GM23338 (cell line): Measurements from ENCODE around the gene DCLK1. TPM values are rescaled to one million over a fixed set of nuclear protein-coding genes. Genes with fewer than 3 reads are reported as not detected.

Experiments used
- ATAC-seq: fragments of 200-7000 bp; cut with Tn5 transposase; 3 replicates; pipeline ENCODE4 v1.9.1; 2020
- DNase-seq: peaks from one replicate; pipeline ENCODE4 v3.0.0-alpha.2; 2015; ENCODE audit warnings: low spot score
- H2AFZ ChIP-seq: fragments of 200-600 bp; sonication (generic); 2 replicates; pipeline ENCODE4 v1.8.0; 2016; ENCODE audit warnings: antibody characterized with exemption, mild to moderate bottlenecking, moderate library complexity
- H3F3A ChIP-seq: fragments of 200-600 bp; sonication (generic); replicated peaks from 2 replicates; pipeline ENCODE4 v1.8.0; 2017; ENCODE audit warnings: antibody characterized with exemption, mixed run types, low read depth
- H3K27ac ChIP-seq: fragments of 200-600 bp; sonication (generic); 2 replicates; pipeline ENCODE4 v1.6.1; 2016; ENCODE audit warnings: low read depth
- H3K27me3 ChIP-seq: fragments of 200-600 bp; sonication (generic); 2 replicates; pipeline ENCODE4 v1.8.0; 2016; ENCODE audit warnings: mild to moderate bottlenecking, mixed run types, moderate library complexity; ENCODE audit not compliant: insufficient read depth
- H3K36me3 ChIP-seq: fragments of 200-600 bp; sonication (generic); 2 replicates; pipeline ENCODE4 v1.8.0; 2016; ENCODE audit warnings: mild to moderate bottlenecking; ENCODE audit not compliant: insufficient read depth
- H3K4me1 ChIP-seq: fragments of 200-600 bp; sonication (generic); 2 replicates; pipeline ENCODE4 v1.8.0; 2016; ENCODE audit warnings: mild to moderate bottlenecking, moderate library complexity; ENCODE audit not compliant: insufficient read depth
- H3K4me2 ChIP-seq: fragments of 200-600 bp; sonication (generic); 2 replicates; pipeline ENCODE4 v1.7.1; 2017; ENCODE audit warnings: mixed run types
- H3K4me3 ChIP-seq: fragments of 200-600 bp; sonication (generic); 2 replicates; pipeline ENCODE4 v1.6.1; 2016; ENCODE audit warnings: mixed run types
- H3K79me2 ChIP-seq: fragments of 200-600 bp; sonication (generic); replicated peaks from 2 replicates; pipeline ENCODE4 v1.8.0; 2017; ENCODE audit warnings: mild to moderate bottlenecking; ENCODE audit not compliant: insufficient read depth
- H3K9me2 ChIP-seq: fragments of 200-600 bp; sonication (generic); 2 replicates; pipeline ENCODE4 v1.8.0; 2017; ENCODE audit not compliant: insufficient read depth
- H4K20me1 ChIP-seq: fragments of 200-600 bp; sonication (generic); replicated peaks from 2 replicates; pipeline ENCODE4 v1.8.0; 2017; ENCODE audit warnings: mild to moderate bottlenecking; ENCODE audit not compliant: insufficient read depth
- H3K27ac Mint-ChIP-seq: 2 replicates; pipeline ENCODE4 v1.8.0; 2020; ENCODE audit warnings: inconsistent platforms, mild to moderate bottlenecking, moderate library complexity, mixed read lengths
- H3K27me3 Mint-ChIP-seq: 3 replicates; pipeline ENCODE4 v1.8.0; 2022; ENCODE audit warnings: low read depth, mild to moderate bottlenecking, moderate library complexity, mixed read lengths, inconsistent platforms; ENCODE audit not compliant: insufficient read depth, poor library complexity
- H3K36me3 Mint-ChIP-seq: 3 replicates; pipeline ENCODE4 v1.8.0; 2021; ENCODE audit warnings: low read depth, mild to moderate bottlenecking, inconsistent platforms, moderate library complexity, mixed read lengths
- H3K4me1 Mint-ChIP-seq: 3 replicates; pipeline ENCODE4 v1.8.0; 2020; ENCODE audit warnings: mild to moderate bottlenecking, inconsistent platforms, mixed read lengths
- H3K4me3 Mint-ChIP-seq: 3 replicates; pipeline ENCODE4 v1.8.0; 2021; ENCODE audit warnings: moderate library complexity, mild to moderate bottlenecking, inconsistent platforms, mixed read lengths
- H3K9me3 Mint-ChIP-seq: 3 replicates; pipeline ENCODE4 v1.8.0; 2020; ENCODE audit warnings: moderate library complexity, mild to moderate bottlenecking, inconsistent platforms, mixed read lengths
- EZH2 ChIP-seq: fragments of 200-600 bp; sonication (generic); IDR thresholded peaks from one replicate; pipeline ENCODE4 v1.8.0; 2017; ENCODE audit warnings: antibody characterized with exemption, mild to moderate bottlenecking, low read depth; ENCODE audit not compliant: unreplicated experiment
- ZNF114 ChIP-seq: fragments of 250-450 bp; sonication (Bioruptor Pico); IDR thresholded peaks from 2 replicates; pipeline ENCODE4 v1.5.0; 2020; ENCODE audit warnings: mild to moderate bottlenecking, moderate library complexity
- ZNF462 ChIP-seq: fragments of 250-450 bp; sonication (Bioruptor Pico); IDR thresholded peaks from 2 replicates; pipeline ENCODE4 v1.5.0; 2020; ENCODE audit warnings: mild to moderate bottlenecking, moderate library complexity
- polyA plus RNA-seq: library from polyadenylated mRNA; unstranded; fragments of >200 nt; fragmentation: Nextera tagmentation; extraction: Ambion mirVana; gene quantifications from 2 replicates; pipeline ENCODE4 v1.2.1, GENCODE V29; 2016
- total RNA-seq: library from RNA; depleted of rRNA; stranded (reverse); fragments of >200 nt; shearing (Covaris generic); gene quantifications from 2 replicates; pipeline ENCODE4 v1.2.3, GENCODE V29; 2014
- TF ChIP-seq, protein P1 (sequence below), 2 experiments: fragments of 200-600 bp in 1 of 2; sonication (generic) in 1 of 2; conservative IDR thresholded peaks; 2 replicates each; pipeline versions ENCODE4 v1.5.1 to v1.6.1; 2016 to 2017; ENCODE audit warnings: antibody characterized with exemption in 2 of 2, low read depth in 2 of 2, mild to moderate bottlenecking in 2 of 2, moderate library complexity in 1 of 2

DCLK1 gene
- total and polyA plus RNA-seq, 2 experiments from 2014 or later: 13.1 to 57.7 TPM

DNA sequence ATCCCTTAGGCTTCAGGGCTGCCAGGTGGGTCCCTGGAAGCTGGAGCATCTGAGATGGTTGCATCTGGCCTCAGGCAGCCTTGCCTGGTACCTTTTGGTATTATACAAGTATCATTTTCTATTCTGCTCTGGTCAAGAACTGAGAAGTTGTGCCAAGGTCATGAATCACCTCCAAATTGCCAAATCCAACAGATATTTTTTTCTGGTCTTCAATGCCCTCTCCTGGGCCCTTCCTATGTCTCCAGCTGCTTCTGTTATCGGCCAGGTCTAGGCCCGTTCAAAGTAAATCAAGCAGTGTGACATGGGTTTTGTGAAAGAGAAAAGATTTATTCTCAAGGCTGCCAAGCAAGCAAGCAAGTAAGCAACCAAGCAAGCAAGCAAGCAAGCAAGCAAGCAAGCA is 383.6 kb downstream of the DCLK1 start (continued):
- TF ChIP-seq ZNF462 (CRISPR knock-in tag) (no peak), ZNF114 (no peak)
- TF ChIP-seq, protein P1, sequence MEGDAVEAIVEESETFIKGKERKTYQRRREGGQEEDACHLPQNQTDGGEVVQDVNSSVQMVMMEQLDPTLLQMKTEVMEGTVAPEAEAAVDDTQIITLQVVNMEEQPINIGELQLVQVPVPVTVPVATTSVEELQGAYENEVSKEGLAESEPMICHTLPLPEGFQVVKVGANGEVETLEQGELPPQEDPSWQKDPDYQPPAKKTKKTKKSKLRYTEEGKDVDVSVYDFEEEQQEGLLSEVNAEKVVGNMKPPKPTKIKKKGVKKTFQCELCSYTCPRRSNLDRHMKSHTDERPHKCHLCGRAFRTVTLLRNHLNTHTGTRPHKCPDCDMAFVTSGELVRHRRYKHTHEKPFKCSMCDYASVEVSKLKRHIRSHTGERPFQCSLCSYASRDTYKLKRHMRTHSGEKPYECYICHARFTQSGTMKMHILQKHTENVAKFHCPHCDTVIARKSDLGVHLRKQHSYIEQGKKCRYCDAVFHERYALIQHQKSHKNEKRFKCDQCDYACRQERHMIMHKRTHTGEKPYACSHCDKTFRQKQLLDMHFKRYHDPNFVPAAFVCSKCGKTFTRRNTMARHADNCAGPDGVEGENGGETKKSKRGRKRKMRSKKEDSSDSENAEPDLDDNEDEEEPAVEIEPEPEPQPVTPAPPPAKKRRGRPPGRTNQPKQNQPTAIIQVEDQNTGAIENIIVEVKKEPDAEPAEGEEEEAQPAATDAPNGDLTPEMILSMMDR (conservative IDR thresholded peaks at IDR 0.05; ENCODE audit: low read depth in 2 of 2): no peak

GRCh38 chr13:35744566-35745178 is 386.5 kb downstream of the DCLK1 start:
- Mint-ChIP-seq H3K27me3 (peaks cover 2% of the 10 kb centered on the region), H3K36me3 (peaks cover 35% of the 10 kb centered on the region), H3K4me1 (peaks cover 8% of the 10 kb centered on the region; the same call in 2 of the 3 replicates), H3K9me3 (peaks cover 44% of the 10 kb centered on the region), H3K27ac (no peak overlapping the region), H3K4me3 (no peak overlapping the region)
- Histone ChIP-seq H3K36me3 (0 out of 2 replicates have a peak, but pooled peaks cover 5% of the 10 kb centered on the region), H3K27ac (no peak overlapping the region), H3K9me2 (no peaks in the 10 kb centered on the region; the same call in 1 of the 2 replicates), H2AFZ (no peak overlapping the region), H3F3A (no peaks in the 10 kb centered on the region), H3K4me2 (no peak overlapping the region), H3K27me3 (no peaks in the 10 kb centered on the region), H3K4me3 (no peak overlapping the region), H3K79me2 (no peaks in the 10 kb centered on the region), H4K20me1 (no peaks in the 10 kb centered on the region), H3K4me1 (peaks cover 4% of the 10 kb centered on the region)
- DNase-seq (no peak), ATAC-seq (no peak)
- TF ChIP-seq EZH2 (no peak), ZNF462 (CRISPR knock-in tag) (no peak)
